ENCODE results near the gene CA9.
A peak's percentile ranks its signal among the peaks of the same experiment; 100 is the strongest.
"Not testable (repeated sequence)": the region's sequence is repeated elsewhere in the genome, so short reads cannot be mapped to it uniquely, and the experiment has no call there.

Gene CA9

DNA sequence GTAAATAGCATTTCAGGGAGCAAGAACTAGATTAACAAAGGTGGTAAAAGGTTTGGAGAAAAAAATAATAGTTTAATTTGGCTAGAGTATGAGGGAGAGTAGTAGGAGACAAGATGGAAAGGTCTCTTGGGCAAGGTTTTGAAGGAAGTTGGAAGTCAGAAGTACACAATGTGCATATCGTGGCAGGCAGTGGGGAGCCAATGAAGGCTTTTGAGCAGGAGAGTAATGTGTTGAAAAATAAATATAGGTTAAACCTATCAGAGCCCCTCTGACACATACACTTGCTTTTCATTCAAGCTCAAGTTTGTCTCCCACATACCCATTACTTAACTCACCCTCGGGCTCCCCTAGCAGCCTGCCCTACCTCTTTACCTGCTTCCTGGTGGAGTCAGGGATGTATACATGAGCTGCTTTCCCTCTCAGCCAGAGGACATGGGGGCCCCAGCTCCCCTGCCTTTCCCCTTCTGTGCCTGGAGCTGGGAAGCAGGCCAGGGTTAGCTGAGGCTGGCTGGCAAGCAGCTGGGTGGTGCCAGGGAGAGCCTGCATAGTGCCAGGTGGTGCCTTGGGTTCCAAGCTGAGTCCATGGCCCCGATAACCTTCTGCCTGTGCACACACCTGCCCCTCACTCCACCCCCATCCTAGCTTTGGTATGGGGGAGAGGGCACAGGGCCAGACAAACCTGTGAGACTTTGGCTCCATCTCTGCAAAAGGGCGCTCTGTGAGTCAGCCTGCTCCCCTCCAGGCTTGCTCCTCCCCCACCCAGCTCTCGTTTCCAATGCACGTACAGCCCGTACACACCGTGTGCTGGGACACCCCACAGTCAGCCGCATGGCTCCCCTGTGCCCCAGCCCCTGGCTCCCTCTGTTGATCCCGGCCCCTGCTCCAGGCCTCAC is at the start of gene CA9:
TSS of gene CA9 (plus strand) at position 797 of the 893 bp plus-strand sequence. CDS start at position 829, 32 bp downstream.
- peak; percentile 52 to 86 for DNase-seq

DNA sequence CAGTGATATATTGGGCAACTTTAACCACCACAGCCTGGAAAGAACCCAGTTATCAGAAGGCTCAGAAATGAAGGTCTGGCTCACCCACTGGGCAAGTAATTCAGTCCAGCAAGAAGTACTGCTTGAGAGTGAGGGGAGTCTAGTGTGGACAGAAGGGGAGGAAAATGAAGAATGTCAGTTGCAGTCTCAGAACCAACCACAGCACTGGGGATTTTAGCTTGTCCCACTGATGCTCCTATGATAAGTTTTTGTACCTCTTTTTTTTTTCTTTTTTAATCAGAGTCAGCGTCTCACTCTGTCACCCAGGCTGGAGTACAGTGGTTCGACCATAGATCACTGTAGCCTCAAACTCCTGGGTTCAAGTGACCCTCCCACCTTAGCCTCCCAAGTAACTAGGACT is 46.2 kb upstream of the CA9 start:
- no peak for DNase-seq

DNA sequence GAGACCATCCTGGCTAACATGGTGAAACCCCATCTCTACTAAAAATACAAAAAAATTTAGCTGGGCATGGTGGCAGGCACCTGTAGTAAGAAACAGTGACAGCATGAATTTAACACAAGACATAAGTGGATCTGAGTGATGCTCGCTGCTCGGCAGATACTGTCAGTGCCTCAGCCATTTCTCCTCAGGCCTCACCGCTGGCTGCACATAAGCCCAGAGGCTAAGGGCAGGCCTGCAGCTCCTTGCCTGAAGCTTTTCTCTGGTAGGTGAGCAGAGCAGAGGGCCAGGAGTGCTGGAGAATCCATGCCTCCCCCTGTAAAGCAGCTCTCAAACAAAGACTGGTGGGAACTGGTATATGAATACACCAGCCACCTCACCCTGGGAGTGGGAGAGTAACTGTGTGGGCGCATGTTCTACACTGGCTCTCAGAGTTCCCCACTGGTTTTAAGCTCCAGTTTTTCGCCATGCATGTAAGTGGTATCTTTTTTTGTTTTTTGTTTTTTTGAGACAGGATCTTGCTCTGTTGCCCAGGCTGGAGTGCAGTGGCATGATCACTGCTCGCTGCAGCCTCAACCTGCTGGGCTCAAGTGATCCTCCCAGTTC is 45.2 kb upstream of the CA9 start:
- no peak for DNase-seq

DNA sequence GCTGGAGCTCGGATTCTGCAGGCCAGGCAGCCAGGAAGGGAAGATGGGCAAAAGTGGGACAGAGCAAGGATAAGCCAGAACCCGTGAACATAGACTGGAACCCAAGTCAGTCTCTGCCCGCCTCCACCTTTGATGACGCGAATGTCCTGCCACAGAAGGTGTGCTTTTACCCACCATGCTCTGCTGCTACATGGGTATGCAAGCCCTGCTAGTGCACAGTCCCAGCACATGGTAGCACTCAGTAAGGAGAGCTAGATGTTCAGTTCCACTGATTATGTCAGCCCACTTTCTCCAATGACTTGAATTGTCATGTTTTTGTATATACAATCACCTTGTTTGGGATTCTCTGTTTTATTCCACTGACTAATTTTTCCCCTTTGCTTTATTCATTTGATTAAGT is 44.1 kb upstream of the CA9 start:
- no peak for DNase-seq

- DNase-seq, result no peak
Observed at GRCh38 chr9:35635730-35636129, 38.0 kb upstream of the CA9 start.

DNA sequence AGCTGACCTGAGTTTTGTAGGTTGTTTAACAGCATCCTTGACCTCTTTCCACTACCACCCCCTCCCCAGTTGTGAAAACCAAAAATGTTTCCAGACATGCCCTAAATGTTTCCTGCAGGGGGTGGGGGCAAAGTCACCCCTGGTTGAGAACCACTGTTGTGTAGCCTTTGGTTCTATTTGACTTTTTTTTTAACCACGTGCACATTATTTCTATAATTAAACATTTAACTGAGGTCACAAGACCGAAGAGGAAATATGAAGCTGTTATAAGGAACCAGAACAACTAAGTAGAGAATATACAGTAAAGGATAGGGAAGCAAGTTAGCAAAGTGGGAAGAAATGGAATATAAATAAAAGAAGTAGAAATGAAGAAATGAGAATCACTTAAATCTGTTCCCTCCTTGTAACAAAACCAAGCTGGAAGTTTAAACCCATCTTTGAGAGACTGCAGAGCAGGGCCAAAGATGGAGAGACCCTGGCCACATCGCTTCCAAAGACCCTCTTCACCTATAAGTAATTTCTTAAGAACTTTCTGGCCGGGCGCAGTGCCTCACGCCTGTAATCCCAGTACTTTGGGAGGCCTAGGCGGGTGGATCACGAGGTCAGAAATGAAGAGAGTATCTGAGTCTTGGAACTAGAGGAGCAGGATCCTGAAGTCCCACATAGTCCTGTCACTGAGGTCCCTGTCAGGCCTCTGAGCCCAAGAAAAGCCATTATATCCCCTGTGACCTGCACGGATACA is 37.4 kb upstream of the CA9 start:
- DNase-seq, result no peak

DNA sequence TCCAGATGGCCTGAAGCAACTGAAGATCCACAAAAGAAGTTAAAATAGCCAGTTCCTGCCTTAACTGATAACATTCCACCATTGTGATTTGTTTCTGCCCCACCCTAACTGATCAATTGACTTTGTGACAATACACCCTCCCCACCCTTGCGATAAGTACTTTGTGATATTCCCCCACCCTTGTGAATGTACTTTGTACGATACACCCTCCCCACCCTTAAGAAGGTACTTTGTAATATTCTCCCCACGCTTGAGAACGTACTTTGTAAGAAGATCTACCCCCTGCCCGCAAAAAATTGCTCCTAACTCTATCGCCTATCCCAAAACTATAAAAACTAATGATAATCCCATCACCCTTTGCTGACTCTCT is 36.9 kb upstream of the CA9 start:
- not testable (repeated sequence) for DNase-seq

- DNase-seq, result not testable (repeated sequence)
Observed at GRCh38 chr9:35637427-35637955, 36.2 kb upstream of the CA9 start.

GRCh38 chr9:35638751-35639150 is 35.0 kb upstream of the CA9 start:
- DNase-seq, result not testable (repeated sequence)

- not testable (repeated sequence) for DNase-seq
Observed at GRCh38 chr9:35639225-35639624, 34.5 kb upstream of the CA9 start.

- DNase-seq, result no peak
Observed at GRCh38 chr9:35639631-35640030, 34.1 kb upstream of the CA9 start.

- not testable (repeated sequence) for DNase-seq
Observed at GRCh38 chr9:35640431-35640830, 33.3 kb upstream of the CA9 start.

GRCh38 chr9:35641478-35641877 is 32.2 kb upstream of the CA9 start:
- DNase-seq, result not testable (repeated sequence)

DNA sequence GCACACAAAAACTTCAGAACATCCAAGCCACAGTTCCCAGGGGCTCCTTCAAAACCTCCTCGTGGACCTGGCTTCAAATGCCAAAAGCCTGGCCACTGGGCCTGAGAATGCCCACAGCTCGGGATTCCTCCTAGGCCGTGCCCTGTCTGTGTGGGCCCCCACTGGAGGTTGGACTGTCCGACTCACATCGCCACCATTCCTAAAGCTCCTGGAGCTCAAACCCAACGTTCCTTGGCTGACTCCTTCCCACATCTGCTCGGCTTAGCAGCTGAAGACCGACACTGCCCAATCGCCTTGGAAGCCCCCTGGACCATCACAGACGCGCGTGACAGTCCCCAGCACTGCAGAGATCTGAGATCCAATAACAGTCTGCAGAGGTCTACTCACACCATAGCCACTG is 30.7 kb upstream of the CA9 start:
- no peak for DNase-seq

DNA sequence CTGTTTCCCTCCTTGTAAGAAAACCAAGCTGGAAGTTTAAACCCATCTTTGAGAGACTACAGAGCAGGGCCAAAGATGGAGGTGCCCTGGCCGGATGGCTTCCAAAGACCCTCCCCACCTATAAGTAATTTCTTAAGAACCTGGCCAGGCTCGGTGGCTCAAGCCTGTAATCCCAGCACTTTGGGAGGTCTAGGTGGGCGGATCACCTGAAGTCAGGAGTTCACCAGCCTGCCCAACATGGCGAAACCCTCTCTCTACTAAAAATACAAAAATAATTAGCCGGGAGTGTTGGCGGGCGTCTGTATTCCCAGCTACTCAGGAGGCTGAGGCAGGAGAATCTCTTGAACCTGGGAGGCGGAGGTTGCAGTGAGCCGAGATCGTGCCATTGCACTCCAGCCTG is 28.0 kb upstream of the CA9 start:
- not testable (repeated sequence) for DNase-seq

DNA sequence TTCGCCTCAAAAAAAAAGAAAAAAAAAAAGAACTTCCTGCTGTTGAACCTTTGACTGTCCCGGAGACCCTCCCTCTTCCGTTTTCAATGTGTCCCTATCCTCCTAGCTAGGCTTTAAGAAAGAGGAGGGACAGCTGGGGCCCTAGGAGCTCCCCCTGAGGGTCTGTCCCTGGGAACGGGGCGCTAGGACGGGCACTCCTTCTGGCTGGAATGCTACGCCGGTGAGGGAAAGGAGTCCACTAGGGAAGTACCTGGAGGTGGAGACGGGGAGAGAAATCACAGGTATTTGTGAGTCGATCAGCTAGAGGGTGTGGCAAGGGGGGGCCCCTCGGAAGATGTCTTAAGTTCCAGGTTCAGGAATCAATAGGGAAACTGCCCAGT is 27.6 kb upstream of the CA9 start:
- no peak for DNase-seq

GRCh38 chr9:35646533-35647265 is 27.0 kb upstream of the CA9 start:
- peak in 1 of 2 experiments; percentile 58 for DNase-seq

- DNase-seq, result no peak
Observed at GRCh38 chr9:35649431-35650340, 24.0 kb upstream of the CA9 start.

DNA sequence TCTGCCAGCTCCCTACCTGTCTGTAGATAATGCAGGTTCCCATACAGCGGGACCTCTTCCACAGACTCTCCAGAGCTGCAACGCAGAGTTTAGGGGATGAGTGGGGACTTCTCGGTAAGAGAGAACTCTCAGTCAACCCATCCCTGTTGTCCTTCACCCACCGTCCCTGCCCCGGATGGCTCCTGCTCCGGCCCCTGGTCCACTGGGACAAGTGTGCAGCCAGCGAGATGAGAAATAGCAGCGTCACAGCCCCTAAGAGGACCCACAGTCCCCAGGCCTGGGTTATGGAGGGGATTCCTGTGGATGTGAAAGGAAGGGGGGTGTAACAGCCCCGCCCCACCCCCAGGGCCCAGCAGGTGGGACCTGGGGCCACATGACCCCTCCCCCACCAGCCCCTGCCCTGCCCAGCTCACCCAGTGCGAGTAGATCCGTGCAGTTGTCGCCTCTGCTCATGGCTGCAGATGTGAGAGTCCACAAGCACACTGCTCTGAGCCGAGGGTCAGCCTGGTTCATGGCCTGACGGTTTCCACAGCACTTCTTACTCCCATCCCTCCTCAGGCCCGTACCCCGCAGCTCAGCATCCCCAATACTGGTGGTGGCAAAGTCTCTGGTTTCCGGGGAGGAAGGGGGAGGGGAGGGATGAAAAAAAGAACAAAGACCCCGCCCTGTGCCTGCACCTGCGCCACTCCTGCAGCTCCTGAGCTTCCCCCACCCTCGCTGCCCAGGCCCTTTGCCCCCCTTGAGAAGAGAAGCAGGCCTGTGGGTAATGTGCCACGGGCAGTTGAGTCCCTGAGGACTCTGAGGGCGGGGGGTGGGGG is 23.2 kb upstream of the CA9 start, which contains the start of gene SIT1:
TSS of gene SIT1 (minus strand) at position 591 of the 818 bp plus-strand sequence. CDS start at position 513, 78 bp downstream.
- DNase-seq, result no peak

Data from cerebellar nuclear complex (tissue), 1 donor.